H1 (cell line): ENCODE results near the gene TMOD4. TPM values are rescaled to one million over a fixed set of nuclear protein-coding genes. Genes with fewer than 3 reads are reported as not detected.

Experiments used
- CTCF ChIA-PET: fragments of 300-600 bp; sonication (Branson Sonifier 250); formaldehyde crosslinking; loops from one replicate; lab custom pipeline; 2021; ENCODE audit not compliant: partially characterized antibody; lab: Charles Lee
- POLR2A ChIA-PET: fragments of 300-600 bp; sonication (Branson Sonifier 250); formaldehyde crosslinking; loops from one replicate; lab custom pipeline; 2021; ENCODE audit warnings: inconsistent platforms; ENCODE audit not compliant: partially characterized antibody; lab: Charles Lee
- DNase-seq, 2 experiments: peaks; one replicate each; pipeline versions ENCODE4 v3.0.0 to v3.0.0-alpha.2; 2010 to 2022; ENCODE audit warnings: low spot score in 2 of 2, low read depth in 1 of 2, mixed read lengths in 1 of 2
- FAIRE-seq: peaks from 2 replicates; lab custom pipeline; 2011; peaks lifted over from hg19 to GRCh38; lab: Jason Lieb, UNC
- H2AFZ ChIP-seq: 2 replicates; pipeline ENCODE4 v1.8.1; 2012; ENCODE audit warnings: low read length, inconsistent platforms
- H2AK5ac ChIP-seq: 2 replicates; pipeline ENCODE4 v1.6.1; 2013; ENCODE audit warnings: low read depth, low read length
- H2BK120ac ChIP-seq: replicated peaks from 2 replicates; pipeline ENCODE3; 2013; ENCODE audit warnings: low read depth, low read length, inconsistent platforms
- H2BK12ac ChIP-seq: 2 replicates; pipeline ENCODE4 v1.6.1; 2013; ENCODE audit warnings: low read depth, low read length
- H2BK15ac ChIP-seq: 2 replicates; pipeline ENCODE4 v1.6.1; 2013; ENCODE audit warnings: low read length
- H2BK20ac ChIP-seq: 2 replicates; pipeline ENCODE4 v1.6.1; 2013; ENCODE audit warnings: low read length
- H2BK5ac ChIP-seq: 2 replicates; pipeline ENCODE4 v1.6.1; 2013; ENCODE audit warnings: low read depth, low read length
- H3K14ac ChIP-seq: 2 replicates; pipeline ENCODE4 v1.6.1; 2013; ENCODE audit warnings: inconsistent platforms; ENCODE audit not compliant: insufficient read length
- H3K18ac ChIP-seq: 2 replicates; pipeline ENCODE4 v1.6.1; 2013; ENCODE audit warnings: low read length; ENCODE audit errors: extremely low read depth
- H3K23ac ChIP-seq: 2 replicates; pipeline ENCODE4 v1.6.1; 2013; ENCODE audit warnings: inconsistent platforms; ENCODE audit not compliant: insufficient read length
- H3K23me2 ChIP-seq: 2 replicates; pipeline ENCODE4 v1.6.1; 2013; ENCODE audit warnings: low read depth, low read length
- H3K27ac ChIP-seq: 2 replicates; pipeline ENCODE4 v1.6.1; 2011; ENCODE audit warnings: low read depth, low read length, inconsistent platforms
- H3K27me3 ChIP-seq, 4 experiments: replicated peaks in 1 of 4; 1 replicate in 1 of 4; 2 replicates in 3 of 4; pipeline versions ENCODE4 v1.6.1 to v1.8.1; 2011 to 2013; ENCODE audit warnings: low read length in 3 of 4, mild to moderate bottlenecking in 3 of 4, inconsistent platforms in 2 of 4, mixed read lengths in 2 of 4, moderate library complexity in 1 of 4; ENCODE audit not compliant: control insufficient read depth in 3 of 4, insufficient read depth in 3 of 4; ENCODE audit errors: extremely low read depth in 1 of 4
- H3K36me3 ChIP-seq, 4 experiments: 2 replicates each; pipeline versions ENCODE4 v1.6.1 to v1.8.1; 2011 to 2013; ENCODE audit warnings: mild to moderate bottlenecking in 4 of 4, low read length in 3 of 4, moderate library complexity in 2 of 4, control low read depth in 1 of 4, inconsistent platforms in 1 of 4; ENCODE audit not compliant: insufficient read depth in 4 of 4, control insufficient read depth in 2 of 4
- H3K4ac ChIP-seq: replicated peaks from 2 replicates; pipeline ENCODE3; 2013; ENCODE audit warnings: low read length, low read depth, mixed read lengths, inconsistent platforms; ENCODE audit not compliant: insufficient read length
- H3K4me1 ChIP-seq, 4 experiments: replicated peaks in 1 of 4; 1 replicate in 1 of 4; 2 replicates in 3 of 4; pipeline versions ENCODE4 v1.6.1 to v1.8.1; 2011 to 2013; ENCODE audit warnings: low read length in 3 of 4, inconsistent platforms in 2 of 4, mixed read lengths in 1 of 4; ENCODE audit not compliant: insufficient read depth in 4 of 4, control insufficient read depth in 3 of 4
- H3K4me2 ChIP-seq, 2 experiments: 2 replicates each; pipeline versions ENCODE4 v1.6.1 to v1.8.1; 2011 to 2013; ENCODE audit warnings: low read depth in 2 of 2, low read length in 2 of 2, control low read depth in 1 of 2, inconsistent platforms in 1 of 2, mild to moderate bottlenecking in 1 of 2; ENCODE audit not compliant: insufficient read depth in 1 of 2
- H3K4me3 ChIP-seq, 4 experiments: fragments of 200-600, 300-600 bp in 1 of 4; sonication (generic), shearing (Covaris generic), sonication (Bioruptor Twin) in 1 of 4; 2 replicates each; pipeline versions ENCODE4 v1.5.1 to v1.8.1; 2011 to 2016; ENCODE audit warnings: low read length in 4 of 4, low read depth in 3 of 4, control low read depth in 2 of 4, inconsistent platforms in 2 of 4, mild to moderate bottlenecking in 2 of 4, mixed read lengths in 1 of 4, moderate library complexity in 1 of 4; ENCODE audit not compliant: insufficient read depth in 2 of 4; ENCODE audit errors: extremely low read depth in 1 of 4
- H3K56ac ChIP-seq: replicated peaks from 2 replicates; pipeline ENCODE3; 2013; ENCODE audit warnings: low read depth, mild to moderate bottlenecking, mixed read lengths, low read length, inconsistent platforms; ENCODE audit not compliant: insufficient read length
- H3K79me1 ChIP-seq: 2 replicates; pipeline ENCODE4 v1.6.1; 2013; ENCODE audit warnings: low read depth, low read length, control low read depth
- H3K79me2 ChIP-seq, 2 experiments: 2 replicates each; pipeline versions ENCODE4 v1.6.1 to v1.8.1; 2012 to 2013; ENCODE audit warnings: low read length in 2 of 2, mild to moderate bottlenecking in 2 of 2, inconsistent platforms in 1 of 2; ENCODE audit not compliant: insufficient read depth in 2 of 2, control insufficient read depth in 1 of 2
- H3K9ac ChIP-seq, 4 experiments: replicated peaks in 1 of 4; 1 replicate in 1 of 4; 2 replicates in 3 of 4; pipeline versions ENCODE4 v1.6.1 to v1.8.1; 2011 to 2013; ENCODE audit warnings: low read depth in 3 of 4, low read length in 3 of 4, control low read depth in 2 of 4, mild to moderate bottlenecking in 2 of 4, moderate library complexity in 2 of 4, inconsistent platforms in 1 of 4; ENCODE audit errors: extremely low read depth in 1 of 4
- H3K9me3 ChIP-seq, 2 experiments: 2 replicates each; pipeline versions ENCODE4 v1.6.1 to v1.8.1; 2012 to 2013; ENCODE audit warnings: mild to moderate bottlenecking in 2 of 2, moderate library complexity in 2 of 2, control low read depth in 1 of 2, inconsistent platforms in 1 of 2, low read depth in 1 of 2, low read length in 1 of 2, mixed read lengths in 1 of 2; ENCODE audit not compliant: insufficient read depth in 2 of 2
- H4K20me1 ChIP-seq, 2 experiments: replicated peaks in 1 of 2; 2 replicates each; pipeline versions ENCODE3 to v1.8.1; 2011 to 2013; ENCODE audit warnings: inconsistent platforms in 2 of 2, low read length in 2 of 2, mild to moderate bottlenecking in 1 of 2; ENCODE audit not compliant: insufficient read depth in 2 of 2, control insufficient read depth in 1 of 2
- H4K5ac ChIP-seq: 2 replicates; pipeline ENCODE4 v1.6.1; 2013; ENCODE audit warnings: low read length, low read depth, mixed read lengths, inconsistent platforms; ENCODE audit not compliant: insufficient read length
- H4K8ac ChIP-seq: 2 replicates; pipeline ENCODE4 v1.8.0; 2013; ENCODE audit warnings: mild to moderate bottlenecking, moderate library complexity, low read length, inconsistent platforms; ENCODE audit not compliant: insufficient read depth; ENCODE audit errors: extremely low read depth
- H4K91ac ChIP-seq: replicated peaks from 2 replicates; pipeline ENCODE3; 2013; ENCODE audit warnings: low read length, mixed read lengths, inconsistent platforms; ENCODE audit not compliant: insufficient read length
- ATF2 ChIP-seq: IDR thresholded peaks from 2 replicates; pipeline ENCODE4 v1.6.1; 2012; ENCODE audit warnings: low read length, inconsistent platforms
- EZH2 ChIP-seq: fragments of 200-600 bp; sonication (generic); IDR thresholded peaks from 2 replicates; pipeline ENCODE4 v1.7.1; 2012; ENCODE audit warnings: low read depth, mild to moderate bottlenecking, moderate library complexity, low read length, inconsistent platforms; ENCODE audit not compliant: severe bottlenecking
- SAP30 ChIP-seq: fragments of 300-600 bp; sonication (generic); IDR thresholded peaks from 2 replicates; pipeline ENCODE4 v1.7.1; 2012; ENCODE audit warnings: low read length, moderate library complexity, mild to moderate bottlenecking, inconsistent platforms; ENCODE audit not compliant: insufficient read depth, insufficient replicate concordance
- TCF12 ChIP-seq: IDR thresholded peaks from 2 replicates; pipeline ENCODE4 v1.6.1; 2011; ENCODE audit warnings: low read depth, mild to moderate bottlenecking, low read length
- TEAD4 ChIP-seq: IDR thresholded peaks from 2 replicates; pipeline ENCODE4 v1.6.1; 2012; ENCODE audit warnings: low read depth, low read length, inconsistent platforms, mixed read lengths
- USF2 ChIP-seq: IDR thresholded peaks from 2 replicates; pipeline ENCODE4 v1.6.1; 2011; ENCODE audit warnings: low read length, improper control_type of control experiment
- WGBS, 2 experiments: shearing (Covaris generic) in 1 of 2; methylation state at CpG; one replicate each; pipeline versions ENCODE4 v1.1.6 to v1.1.7; 2013 to 2015; ENCODE audit warnings: low lambda C conversion rate in 2 of 2, mixed read lengths in 2 of 2, inconsistent platforms in 1 of 2, low coverage in 1 of 2, missing lambda C conversion rate in 1 of 2; ENCODE audit not compliant: insufficient replicate concordance in 2 of 2, insufficient coverage in 1 of 2, insufficient read length in 1 of 2; ENCODE audit errors: extremely low coverage in 1 of 2, missing lambda C conversion rate in 1 of 2; 5-methylcytosine and 5-hydroxymethylcytosine counted together
- polyA plus RNA-seq, 7 experiments: library from polyadenylated mRNA; depleted of rRNA in 3 of 7; stranded (reverse) in 5 of 7; unstranded in 2 of 7; fragments of >200 nt in 5 of 7; fragments of 200-250 nt in 2 of 7; gene quantifications; 1 replicate in 5 of 7; 2 replicates in 1 of 7; 4 replicates in 1 of 7; pipeline versions ENCODE4 v1.2.1 to v1.2.3, GENCODE V29; 2011 to 2013; ENCODE audit warnings: missing spikeins in 2 of 7, mixed read lengths in 2 of 7
- total RNA-seq: library from RNA; stranded (reverse); fragmentation: NEBNext Ultra II Directional; extraction: Animal tissue kit (Norgen Biotek cat#: 25700); gene quantifications from 2 replicates; pipeline ENCODE4 v1.2.1, GENCODE V29; 2021

TMOD4 gene
- total and polyA plus RNA-seq, 2 of the 8 experiments (the other 6 are each of a cell fraction or from before 2014, with no cell fraction given): 0.42 TPM; not detected in 1

GRCh38 chr1:151213560-151213959, 37.8 kb upstream of the TMOD4 start:
- H3K9ac ChIP-seq: no peak overlapping the region
- H3K27ac ChIP-seq: no peak overlapping the region
- H2BK5ac ChIP-seq: no peak overlapping the region
- no peaks in the 10 kb centered on the region for H3K23me2 ChIP-seq
- H3K4me2 ChIP-seq: no peak overlapping the region
- DNase-seq: no peak
- H3K36me3 ChIP-seq: peaks cover 0 to 16% (median 5%) of the 10 kb centered on the region in 4 experiments; a peak in 4 of 8 replicates
- no peak overlapping the region for H4K5ac ChIP-seq
- no peak overlapping the region for H4K8ac ChIP-seq
- H3K18ac ChIP-seq: no peak overlapping the region
- H2AK5ac ChIP-seq: no peak overlapping the region
- H2BK15ac ChIP-seq: no peak overlapping the region
- no peak for TF ChIP-seq SAP30
- no peak for TF ChIP-seq TCF12
- no peak for TF ChIP-seq USF2
- TF ChIP-seq TEAD4: no peak
- no peak for TF ChIP-seq ATF2
- no peak for TF ChIP-seq EZH2
- TF ChIP-seq, all 59 proteins: peak for 0
- WGBS, 2 experiments: 49% methylated on average over 2 of the region's 2 CpGs; no CpG with 5 or more reads in 1 of the 2 experiments
- ChIA-PET POLR2A (interaction anchor here (1.0 kb wide), 1 partner anchor 15 kb away, joined by 3 read pairs; no protein-coding TSS in a partner anchor), CTCF (no interaction called here)
- Histone ChIP-seq H3K23ac (no peak overlapping the region), H2AFZ (no peak overlapping the region), H3K4me1 (no peaks in the 10 kb centered on the region), H3K4ac (no peak overlapping the region), H3K79me2 (peaks cover 3 to 87% of the 10 kb centered on the region in 2 experiments; a peak in 3 of 4 replicates), H4K20me1 (peaks cover 1 to 14% of the 10 kb centered on the region in 2 experiments), H3K14ac (no peak overlapping the region), H3K27me3 (no peaks in the 10 kb centered on the region), H4K91ac (no peak overlapping the region), H3K56ac (no peak overlapping the region), H3K4me3 (no peak overlapping the region), H3K9me3 (no peaks in the 10 kb centered on the region), H2BK120ac (no peak overlapping the region), H2BK12ac (no peak overlapping the region), H3K79me1 (peaks cover 2% of the 10 kb centered on the region; the same call in 1 of the 2 replicates), H2BK20ac (no peak overlapping the region)
- no peak for FAIRE-seq
